H9 (cell line): ENCODE results near the gene TMEM242. TPM values are rescaled to one million over a fixed set of nuclear protein-coding genes. Genes with fewer than 3 reads are reported as not detected.

Source experiments
- DNase-seq: peaks from one replicate; pipeline ENCODE4 v3.0.0-alpha.2; 2017
- H2AFZ ChIP-seq: one replicate; pipeline ENCODE4 v1.6.1; 2013; ENCODE audit warnings: mild to moderate bottlenecking, low read length, control low read depth, moderate library complexity
- H2AK5ac ChIP-seq: 2 replicates; pipeline ENCODE4 v1.6.1; 2013; ENCODE audit warnings: low read length, control low read depth, mixed read lengths; ENCODE audit not compliant: insufficient read length
- H2BK120ac ChIP-seq: one replicate; pipeline ENCODE4 v1.6.1; 2013; ENCODE audit warnings: low read depth, mild to moderate bottlenecking, low read length, control low read depth, inconsistent platforms; ENCODE audit not compliant: poor library complexity, severe bottlenecking
- H2BK12ac ChIP-seq: 2 replicates; pipeline ENCODE4 v1.6.1; 2013; ENCODE audit warnings: low read length, control low read depth, mixed read lengths, low read depth; ENCODE audit not compliant: insufficient read length
- H2BK15ac ChIP-seq: 2 replicates; pipeline ENCODE4 v1.6.1; 2013; ENCODE audit warnings: low read depth, low read length, control low read depth
- H2BK20ac ChIP-seq: one replicate; pipeline ENCODE4 v1.6.1; 2013; ENCODE audit warnings: low read depth, mild to moderate bottlenecking, low read length, control low read depth, inconsistent platforms; ENCODE audit not compliant: poor library complexity, severe bottlenecking
- H2BK5ac ChIP-seq: 2 replicates; pipeline ENCODE4 v1.6.1; 2013; ENCODE audit warnings: low read length, control low read depth, mixed read lengths; ENCODE audit not compliant: insufficient read length
- H3K14ac ChIP-seq: 2 replicates; pipeline ENCODE4 v1.6.1; 2013; ENCODE audit warnings: low read length, control low read depth; ENCODE audit not compliant: insufficient read depth
- H3K18ac ChIP-seq: 2 replicates; pipeline ENCODE4 v1.6.1; 2013; ENCODE audit warnings: low read depth, mild to moderate bottlenecking, mixed read lengths, low read length, control low read depth; ENCODE audit not compliant: insufficient read length
- H3K23ac ChIP-seq: 2 replicates; pipeline ENCODE4 v1.6.1; 2013; ENCODE audit warnings: low read length, control low read depth, mixed read lengths, low read depth; ENCODE audit not compliant: insufficient read length
- H3K23me2 ChIP-seq: 2 replicates; pipeline ENCODE4 v1.6.1; 2013; ENCODE audit warnings: low read depth, mild to moderate bottlenecking, mixed read lengths, low read length, control low read depth; ENCODE audit not compliant: insufficient read length, poor library complexity, severe bottlenecking
- H3K27ac ChIP-seq: 2 replicates; pipeline ENCODE4 v1.5.1; 2013; ENCODE audit warnings: low read length, control low read depth, mixed read lengths, low read depth; ENCODE audit not compliant: insufficient read length
- H3K27me3 ChIP-seq: 2 replicates; pipeline ENCODE4 v1.6.1; 2013; ENCODE audit warnings: low read length, control low read depth, inconsistent platforms; ENCODE audit not compliant: insufficient read depth
- H3K4ac ChIP-seq: 2 replicates; pipeline ENCODE4 v1.6.1; 2013; ENCODE audit warnings: low read depth, mild to moderate bottlenecking, control low read depth, inconsistent platforms, low read length, moderate library complexity
- H3K4me1 ChIP-seq: 2 replicates; pipeline ENCODE4 v1.6.1; 2013; ENCODE audit warnings: low read length, control low read depth, inconsistent platforms; ENCODE audit not compliant: insufficient read depth
- H3K4me2 ChIP-seq: 2 replicates; pipeline ENCODE4 v1.6.1; 2013; ENCODE audit warnings: low read length, control low read depth, mixed read lengths; ENCODE audit not compliant: insufficient read length, insufficient read depth
- H3K56ac ChIP-seq: 2 replicates; pipeline ENCODE4 v1.6.1; 2013; ENCODE audit warnings: low read depth, mild to moderate bottlenecking, mixed read lengths, low read length, control low read depth; ENCODE audit not compliant: insufficient read length
- H3K79me1 ChIP-seq: 2 replicates; pipeline ENCODE4 v1.6.1; 2013; ENCODE audit warnings: low read depth, mild to moderate bottlenecking, moderate library complexity, low read length, control low read depth, inconsistent platforms; ENCODE audit not compliant: insufficient read depth, poor library complexity, severe bottlenecking
- H3K79me2 ChIP-seq: 2 replicates; pipeline ENCODE4 v1.6.1; 2013; ENCODE audit warnings: low read length, control low read depth, inconsistent platforms; ENCODE audit not compliant: insufficient read depth
- H3K9ac ChIP-seq: 2 replicates; pipeline ENCODE4 v1.6.1; 2013; ENCODE audit warnings: low read length, control low read depth, mixed read lengths; ENCODE audit not compliant: insufficient read length; ENCODE audit errors: extremely low read depth
- H3K9me3 ChIP-seq: one replicate; pipeline ENCODE4 v1.6.1; 2013; ENCODE audit warnings: low read depth, low read length, inconsistent platforms; ENCODE audit not compliant: control insufficient read depth
- H3T11ph ChIP-seq: one replicate; pipeline ENCODE4 v1.6.1; 2013; ENCODE audit warnings: mild to moderate bottlenecking, low read length, control low read depth, inconsistent platforms
- H4K20me1 ChIP-seq: one replicate; pipeline ENCODE4 v1.6.1; 2013; ENCODE audit not compliant: control insufficient read depth, insufficient read length, insufficient read depth
- H4K5ac ChIP-seq: 2 replicates; pipeline ENCODE4 v1.6.1; 2013; ENCODE audit warnings: low read depth, mild to moderate bottlenecking, mixed read lengths, low read length, control low read depth; ENCODE audit not compliant: insufficient read length
- H4K8ac ChIP-seq: replicated peaks from 2 replicates; pipeline ENCODE4 v1.6.1; 2013; ENCODE audit warnings: low read length, control low read depth, mixed read lengths, low read depth; ENCODE audit not compliant: insufficient read length
- H4K91ac ChIP-seq: 2 replicates; pipeline ENCODE4 v1.6.1; 2013; ENCODE audit warnings: low read depth, mild to moderate bottlenecking, moderate library complexity, mixed read lengths, low read length, control low read depth; ENCODE audit not compliant: insufficient read length
- H3K27ac Mint-ChIP-seq, 3 experiments: 2 replicates in 2 of 3; 3 replicates in 1 of 3; pipeline ENCODE4 v1.8.0; 2020 to 2021; ENCODE audit warnings: mixed read lengths in 3 of 3, mild to moderate bottlenecking in 1 of 3, moderate library complexity in 1 of 3
- H3K27me3 Mint-ChIP-seq: 2 replicates; pipeline ENCODE4 v1.8.0; 2021; ENCODE audit warnings: low read depth, mild to moderate bottlenecking, moderate library complexity, mixed read lengths
- H3K36me3 Mint-ChIP-seq, 3 experiments: 2 replicates in 2 of 3; 3 replicates in 1 of 3; pipeline ENCODE4 v1.8.0; 2020 to 2021; ENCODE audit warnings: low read depth in 3 of 3, mixed read lengths in 3 of 3; ENCODE audit not compliant: insufficient read depth in 1 of 3
- H3K4me1 Mint-ChIP-seq, 2 experiments: 2 replicates each; pipeline ENCODE4 v1.8.0; 2020; ENCODE audit warnings: mixed read lengths in 2 of 2
- H3K4me3 Mint-ChIP-seq, 2 experiments: 2 replicates in 1 of 2; 3 replicates in 1 of 2; pipeline ENCODE4 v1.8.0; 2020 to 2021; ENCODE audit warnings: mild to moderate bottlenecking in 2 of 2, mixed read lengths in 2 of 2, moderate library complexity in 1 of 2
- H3K9me3 Mint-ChIP-seq, 2 experiments: 2 replicates in 1 of 2; 3 replicates in 1 of 2; pipeline ENCODE4 v1.8.0; 2020; ENCODE audit warnings: mild to moderate bottlenecking in 2 of 2, mixed read lengths in 2 of 2, moderate library complexity in 1 of 2
- CTCF ChIP-seq: fragments of 200-600 bp; sonication (generic); conservative IDR thresholded peaks from 3 replicates; pipeline ENCODE4 v1.8.0; 2021; ENCODE audit warnings: antibody characterized with exemption, mild to moderate bottlenecking
- WGBS: extraction: QIAGEN DNeasy Blood & Tissue Kit; methylation state at CpG from one replicate; pipeline ENCODE4 v1.1.7; 2013; ENCODE audit warnings: missing lambda C conversion rate, low lambda C conversion rate, mixed read lengths; ENCODE audit not compliant: insufficient read length; ENCODE audit errors: extremely low coverage; 5-methylcytosine and 5-hydroxymethylcytosine counted together
- total RNA-seq: library from RNA; stranded (reverse); gene quantifications from 2 replicates; pipeline ENCODE4 v1.2.1, GENCODE V29; 2021

Gene TMEM242
- total RNA-seq, 1 experiment from 2014 or later, result 10.5 TPM

- Histone ChIP-seq H3K56ac (no peak overlapping the region), H3K27ac (no peak overlapping the region), H3K79me2 (no peaks in the 10 kb centered on the region), H3K18ac (no peak overlapping the region), H3K27me3 (no peaks in the 10 kb centered on the region), H3K14ac (no peak overlapping the region), H2BK5ac (no peak overlapping the region), H3K23ac (no peak overlapping the region), H4K91ac (no peak overlapping the region), H4K8ac (no peak overlapping the region), H3K4ac (no peak overlapping the region), H3K9ac (no peak overlapping the region), H4K20me1 (no peaks in the 10 kb centered on the region), H3T11ph (no peak overlapping the region), H3K23me2 (no peaks in the 10 kb centered on the region), H2AK5ac (no peak overlapping the region), H3K9me3 (no peaks in the 10 kb centered on the region), H2BK20ac (no peak overlapping the region), H3K4me2 (no peak overlapping the region), H2AFZ (no peak overlapping the region), H3K4me1 (no peaks in the 10 kb centered on the region), H2BK15ac (no peak overlapping the region), H2BK120ac (no peak overlapping the region), H3K79me1 (no peaks in the 10 kb centered on the region), H4K5ac (no peak overlapping the region), H2BK12ac (no peak overlapping the region)
- TF ChIP-seq CTCF, result no peak
- no peaks in the 10 kb centered on the region; a peak in 1 of 5 replicates for H3K9me3 Mint-ChIP-seq
- peak overlapping the region in 1 of 3 experiments; percentile 55; a peak in 1 of 7 replicates for H3K27ac Mint-ChIP-seq
- WGBS, result no CpG with 5 or more reads among the region's 13 CpGs
- no peak for DNase-seq
- no peaks in the 10 kb centered on the region for H3K36me3 Mint-ChIP-seq
- peaks cover 4% of the 10 kb centered on the region for H3K27me3 Mint-ChIP-seq
- H3K4me1 Mint-ChIP-seq, result peaks cover 3 to 4% of the 10 kb centered on the region in 2 experiments; a peak in 2 of 4 replicates
- H3K4me3 Mint-ChIP-seq, result no peak overlapping the region
Measured at GRCh38 chr6:157264701-157265100, 58.6 kb downstream of the TMEM242 start.
